B cell (primary cell): ENCODE measurements around the gene ARHGAP1. TPM values are rescaled to one million over a fixed set of nuclear protein-coding genes. Genes with fewer than 3 reads are reported as not detected.

Source experiments
- ATAC-seq: fragments of 200-7000 bp; cut with Tn5 transposase; one replicate; pipeline ENCODE4 v1.10.0; 2021; ENCODE audit warnings: low read depth, mild to moderate bottlenecking, moderate number of reproducible peaks, moderate library complexity
- CTCF ChIA-PET: fragments of 350-600 bp; sonication (Branson Sonifier 250); formaldehyde crosslinking; loops from one replicate; lab custom pipeline; 2021; ENCODE audit warnings: antibody characterized with exemption, inconsistent platforms; lab: Charles Lee
- POLR2A ChIA-PET: fragments of 350-600 bp; sonication (Branson Sonifier 250); formaldehyde crosslinking; loops from one replicate; lab custom pipeline; 2021; ENCODE audit warnings: antibody characterized with exemption; lab: Charles Lee
- DNase-seq: peaks from one replicate; pipeline ENCODE4 v3.0.0; 2013
- H2AFZ ChIP-seq: 2 replicates; pipeline ENCODE4 v1.6.1; 2012; ENCODE audit warnings: mild to moderate bottlenecking, low read depth, low read length; ENCODE audit not compliant: insufficient read depth, poor library complexity, severe bottlenecking
- H3K27ac ChIP-seq, 2 donors: 1 replicate in 1 of 2; 2 replicates in 1 of 2; pipeline ENCODE4 v1.5.1; 2012 to 2013; ENCODE audit warnings: low read length in 2 of 2, mild to moderate bottlenecking in 2 of 2, moderate library complexity in 1 of 2
- H3K27me3 ChIP-seq, 4 experiments: fragments of 200-600 bp in 1 of 4; sonication (generic) in 1 of 4; replicated peaks in 1 of 4; 1 replicate in 2 of 4; 2 replicates in 2 of 4; pipeline versions ENCODE4 v1.6.1 to v1.7.0; 2013 to 2016; ENCODE audit warnings: low read length in 3 of 4, mild to moderate bottlenecking in 2 of 4, mixed read lengths in 1 of 4, moderate library complexity in 1 of 4; ENCODE audit not compliant: insufficient read depth in 4 of 4, control insufficient read depth in 3 of 4; ENCODE audit errors: control extremely low read depth in 1 of 4
- H3K36me3 ChIP-seq, 2 experiments: replicated peaks in 1 of 2; 1 replicate in 1 of 2; 2 replicates in 1 of 2; pipeline versions ENCODE4 v1.6.1 to v1.7.1; 2013; ENCODE audit warnings: low read length in 1 of 2; ENCODE audit not compliant: insufficient read depth in 2 of 2, control insufficient read depth in 1 of 2; ENCODE audit errors: control extremely low read depth in 1 of 2, extremely low read depth in 1 of 2
- H3K4me1 ChIP-seq, 2 donors: fragments of 200-600 bp in 1 of 2; sonication (generic) in 1 of 2; 1 replicate in 1 of 2; 2 replicates in 1 of 2; pipeline versions ENCODE4 v1.5.1 to v1.6.1; 2013 to 2017; ENCODE audit warnings: low read length in 2 of 2; ENCODE audit not compliant: control insufficient read depth in 2 of 2, insufficient read depth in 2 of 2
- H3K4me2 ChIP-seq: replicated peaks from 2 replicates; pipeline ENCODE3; 2012; ENCODE audit warnings: mild to moderate bottlenecking, low read depth, low read length; ENCODE audit not compliant: poor library complexity, severe bottlenecking
- H3K4me3 ChIP-seq, 5 experiments: fragments of 200-600 bp in 1 of 5; sonication (generic) in 1 of 5; 1 replicate in 3 of 5; 2 replicates in 2 of 5; pipeline versions ENCODE4 v1.5.1 to v1.7.0; 2011 to 2016; ENCODE audit warnings: low read length in 4 of 5, mild to moderate bottlenecking in 4 of 5, low read depth in 2 of 5, control low read depth in 1 of 5, moderate library complexity in 1 of 5; ENCODE audit not compliant: insufficient read depth in 1 of 5; ENCODE audit errors: control extremely low read depth in 1 of 5, extremely low read depth in 1 of 5
- H3K79me2 ChIP-seq: fragments of 200-600 bp; sonication (generic); one replicate; pipeline ENCODE4 v1.6.0; 2016; ENCODE audit warnings: low read length; ENCODE audit not compliant: control insufficient read depth, insufficient read depth
- H3K9ac ChIP-seq: fragments of 200-600 bp; sonication (generic); 2 replicates; pipeline ENCODE4 v1.6.1; 2017; ENCODE audit warnings: mild to moderate bottlenecking, low read length, moderate library complexity
- H3K9me3 ChIP-seq, 3 donors: one replicate each; pipeline versions ENCODE4 v1.6.1 to v1.7.1; 2013; ENCODE audit warnings: low read length in 2 of 3; ENCODE audit not compliant: control insufficient read depth in 2 of 3, insufficient read depth in 1 of 3; ENCODE audit errors: control extremely low read depth in 1 of 3
- H4K20me1 ChIP-seq: 2 replicates; pipeline ENCODE4 v1.6.0; 2012; ENCODE audit warnings: mild to moderate bottlenecking, low read length; ENCODE audit not compliant: insufficient read depth, control insufficient read depth, poor library complexity, severe bottlenecking
- H3K27ac Mint-ChIP-seq: one replicate; pipeline ENCODE4 v1.8.0; 2021; ENCODE audit warnings: mixed read lengths
- H3K27me3 Mint-ChIP-seq: one replicate; pipeline ENCODE4 v1.8.0; 2021; ENCODE audit warnings: mixed read lengths
- H3K4me1 Mint-ChIP-seq: one replicate; pipeline ENCODE4 v1.8.0; 2021; ENCODE audit warnings: mixed read lengths
- H3K4me3 Mint-ChIP-seq: one replicate; pipeline ENCODE4 v1.8.0; 2021; ENCODE audit warnings: mixed read lengths
- H3K9me3 Mint-ChIP-seq: one replicate; pipeline ENCODE4 v1.8.0; 2022; ENCODE audit warnings: mixed read lengths; ENCODE audit not compliant: insufficient read depth
- EZH2 ChIP-seq: IDR thresholded peaks from 2 replicates; pipeline ENCODE4 v1.6.1; 2012; ENCODE audit warnings: borderline replicate concordance, low read depth, mild to moderate bottlenecking, moderate library complexity, low read length; ENCODE audit not compliant: insufficient read depth, poor library complexity, severe bottlenecking
- WGBS: methylation state at CpG from one replicate; pipeline ENCODE4 v1.1.5; 2013; ENCODE audit warnings: missing lambda C conversion rate; ENCODE audit not compliant: insufficient coverage; 5-methylcytosine and 5-hydroxymethylcytosine counted together
- intact Hi-C: fragments of 100-400 bp; cut with micrococcal nuclease; formaldehyde crosslinking; loops from one replicate; pipeline ENCODE4 v1.10.0; 2022
- polyA minus RNA-seq: library from RNA; depleted of rRNA, polyadenylated mRNA; stranded (reverse); fragments of >200 nt; gene quantifications from 2 replicates; pipeline ENCODE4 v1.2.3, GENCODE V29; 2012
- polyA plus RNA-seq: library from polyadenylated mRNA; depleted of rRNA; stranded (reverse); fragments of >200 nt; gene quantifications from 2 replicates; pipeline ENCODE4 v1.2.3, GENCODE V29; 2012
- total RNA-seq, 2 donors: library from RNA; stranded (reverse); fragments of 120-200 nt in 1 of 2; gene quantifications; 1 replicate in 1 of 2; 2 replicates in 1 of 2; pipeline versions ENCODE4 v1.2.3 to v1.2.4, GENCODE V29; 2013 to 2022
- TF ChIP-seq, protein P1 (sequence below): fragments of 200-600 bp; IDR thresholded peaks from one replicate; pipeline ENCODE4 v1.8.0; 2022; ENCODE audit warnings: antibody characterized with exemption, mild to moderate bottlenecking

The ARHGAP1 gene
- total RNA-seq: 55.0 and 56.8 TPM in 2 replicates
- 16.5 TPM for total RNA-seq (2013)
- polyA plus RNA-seq: 26.3 and 33.9 TPM in 2 replicates
- 28.7 and 45.3 TPM in 2 replicates for polyA minus RNA-seq

DNA sequence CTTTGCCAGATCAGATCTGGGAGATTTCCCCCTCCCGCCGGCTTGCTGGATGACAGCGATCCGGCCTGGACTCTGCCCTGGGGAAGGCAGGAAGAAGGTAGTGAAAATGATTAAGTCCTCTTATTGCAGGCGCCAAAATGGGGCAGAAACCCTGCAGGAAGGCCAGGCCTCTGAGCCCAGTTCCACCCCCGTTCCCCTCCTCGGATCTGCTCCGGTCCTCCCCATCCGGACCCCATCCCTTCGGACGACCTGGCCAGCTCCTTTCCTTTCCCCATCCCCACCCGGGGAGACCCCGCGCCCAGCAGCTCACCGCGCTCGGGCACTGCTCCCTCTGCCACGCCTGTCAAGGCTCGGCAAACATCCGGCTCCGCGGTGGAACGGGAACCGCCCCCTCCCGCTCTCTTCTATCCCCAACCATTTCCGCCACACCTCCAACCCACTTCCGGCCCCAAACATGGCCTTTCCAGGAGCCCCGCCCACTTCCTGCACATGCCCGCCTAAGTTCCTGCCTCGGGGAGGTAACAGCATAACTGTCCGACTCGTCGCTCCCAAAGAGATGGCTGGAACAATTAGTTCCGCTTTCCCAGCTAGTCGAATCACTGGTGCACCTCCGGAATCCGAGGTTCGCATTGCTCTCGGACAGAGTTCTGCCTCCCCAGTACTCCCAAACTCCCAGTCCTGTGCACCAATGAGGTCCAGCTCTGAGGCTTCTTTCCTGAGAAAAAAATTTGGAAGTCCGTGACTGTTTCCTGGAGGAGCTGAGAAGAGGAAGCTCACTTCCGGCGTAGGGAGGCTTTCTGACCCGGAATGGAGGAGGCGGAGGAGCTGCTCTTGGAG is at the start of gene ARHGAP1, which contains the start of gene ZNF408:
Gene ARHGAP1, minus strand, starts transcription at position 379 of the 837 bp plus-strand sequence. CDS start 4,512 bp downstream, outside the sequence.
Gene ZNF408, plus strand, starts transcription at position 791 of the 837 bp plus-strand sequence. Its CDS starts 17 bp downstream, at position 808.
- Mint-ChIP-seq H3K27me3 (no peaks in the 10 kb centered on the region), H3K4me3 (peak within 1 kb of the TSS; percentile 96), H3K9me3 (no peaks in the 10 kb centered on the region), H3K27ac (peak within 1 kb of the TSS; percentile 93), H3K4me1 (peaks cover 43% of the 10 kb centered on the region)
- peaks cover 3 to 40% of the 10 kb centered on the region in 2 experiments for H3K36me3 ChIP-seq
- no peaks in the 10 kb centered on the region for H3K9me3 ChIP-seq
- intact Hi-C loops: loop anchor here (1.0 to 5.0 kb wide), 9 partner anchors 83 to 1553 kb away; partner anchors contain the start of genes AMBRA1, ARFGAP2, ATG13 and CKAP5
- peak within 1 kb of the TSS; percentile 87 to 100 (median 98) for H3K4me3 ChIP-seq
- ChIA-PET CTCF (interaction anchor here (0.8 to 1.7 kb wide), 4 partner anchors 82 to 126 kb away, joined by 3 read pairs; partner anchors contain the start of genes AMBRA1, ATG13 and HARBI1), POLR2A (interaction anchor here (0.6 to 1.1 kb wide), 4 partner anchors 82 to 698 kb away, joined by 3 to 4 read pairs (median 3); partner anchors contain the start of genes ATG13, DDB2 and HARBI1)
- peaks cover 85% of the 10 kb centered on the region for H3K79me2 ChIP-seq
- peaks cover 30 to 39% of the 10 kb centered on the region in 2 donors for H3K4me1 ChIP-seq
- peak within 1 kb of the TSS; percentile 88 for H3K9ac ChIP-seq
- WGBS: under 1% methylated on average over 40 of the region's 44 CpGs
- H3K27ac ChIP-seq: peak within 1 kb of the TSS; percentile 47 to 86
- H4K20me1 ChIP-seq: peaks cover 38% of the 10 kb centered on the region
- DNase-seq: peak; percentile 99
- peak within 1 kb of the TSS; percentile 94 for H3K4me2 ChIP-seq
- ATAC-seq: peak; percentile 90
- H3K27me3 ChIP-seq: no peaks in the 10 kb centered on the region
- H2AFZ ChIP-seq: peak within 1 kb of the TSS; percentile 98
- no peak for TF ChIP-seq EZH2
- TF ChIP-seq, protein P1, sequence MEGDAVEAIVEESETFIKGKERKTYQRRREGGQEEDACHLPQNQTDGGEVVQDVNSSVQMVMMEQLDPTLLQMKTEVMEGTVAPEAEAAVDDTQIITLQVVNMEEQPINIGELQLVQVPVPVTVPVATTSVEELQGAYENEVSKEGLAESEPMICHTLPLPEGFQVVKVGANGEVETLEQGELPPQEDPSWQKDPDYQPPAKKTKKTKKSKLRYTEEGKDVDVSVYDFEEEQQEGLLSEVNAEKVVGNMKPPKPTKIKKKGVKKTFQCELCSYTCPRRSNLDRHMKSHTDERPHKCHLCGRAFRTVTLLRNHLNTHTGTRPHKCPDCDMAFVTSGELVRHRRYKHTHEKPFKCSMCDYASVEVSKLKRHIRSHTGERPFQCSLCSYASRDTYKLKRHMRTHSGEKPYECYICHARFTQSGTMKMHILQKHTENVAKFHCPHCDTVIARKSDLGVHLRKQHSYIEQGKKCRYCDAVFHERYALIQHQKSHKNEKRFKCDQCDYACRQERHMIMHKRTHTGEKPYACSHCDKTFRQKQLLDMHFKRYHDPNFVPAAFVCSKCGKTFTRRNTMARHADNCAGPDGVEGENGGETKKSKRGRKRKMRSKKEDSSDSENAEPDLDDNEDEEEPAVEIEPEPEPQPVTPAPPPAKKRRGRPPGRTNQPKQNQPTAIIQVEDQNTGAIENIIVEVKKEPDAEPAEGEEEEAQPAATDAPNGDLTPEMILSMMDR: no peak
